GM19372 (cell line): ENCODE data around the gene SLC1A3.
"Not testable (repeated sequence)": the region's sequence is repeated elsewhere in the genome, so short reads cannot be mapped to it uniquely, and the experiment has no call there.

Source experiments
- ATAC-seq: cut with Tn5 transposase; IDR thresholded peaks from one replicate; pipeline ENCODE4 v1.9.1; 2021; ENCODE audit warnings: mild to moderate bottlenecking, low read depth, moderate library complexity; ENCODE audit not compliant: unreplicated experiment

SLC1A3 gene

DNA sequence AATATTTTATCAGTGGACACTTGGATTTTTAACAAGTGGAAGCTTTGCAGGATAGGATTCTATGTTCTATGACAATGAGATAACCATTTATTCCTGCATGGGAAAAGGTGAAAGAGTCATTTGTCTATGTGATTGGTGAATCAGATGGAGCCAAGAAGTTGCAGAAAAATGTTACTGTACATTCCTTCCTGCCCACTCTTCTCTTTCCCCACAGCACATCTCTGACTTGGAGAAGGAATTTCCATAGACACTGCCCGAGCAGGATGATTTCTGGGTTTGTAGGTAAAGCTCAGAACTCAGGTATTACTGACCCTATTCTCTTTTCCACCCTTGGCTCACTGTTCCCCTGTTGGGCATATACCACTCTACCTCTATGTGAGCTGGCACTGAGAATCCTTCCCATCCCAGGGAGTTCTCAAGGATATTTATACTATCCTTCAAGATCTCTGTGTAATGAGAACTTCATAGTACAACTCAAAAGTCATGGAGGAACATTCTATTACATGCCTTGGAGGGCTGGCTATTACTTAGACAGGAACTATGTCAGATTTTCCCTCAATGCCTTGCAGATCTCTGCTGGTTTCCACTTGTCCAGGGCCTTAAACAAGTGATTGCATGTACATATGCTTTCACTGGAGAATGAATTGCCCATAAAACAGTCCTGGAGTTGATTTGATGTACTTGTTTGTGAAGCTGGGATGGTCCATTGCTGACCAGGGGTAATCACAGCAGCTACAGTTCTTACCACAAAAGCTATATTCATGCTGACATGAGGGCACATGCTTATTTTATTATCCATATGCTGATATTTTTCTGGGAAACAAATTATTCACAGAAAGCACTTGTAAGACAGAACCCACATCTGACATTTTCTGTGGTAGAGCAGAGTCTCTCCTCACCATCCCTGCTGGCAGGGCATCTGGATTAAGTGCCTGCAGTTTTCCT, 24.1 kb downstream of the SLC1A3 start:
- no peak for ATAC-seq

DNA sequence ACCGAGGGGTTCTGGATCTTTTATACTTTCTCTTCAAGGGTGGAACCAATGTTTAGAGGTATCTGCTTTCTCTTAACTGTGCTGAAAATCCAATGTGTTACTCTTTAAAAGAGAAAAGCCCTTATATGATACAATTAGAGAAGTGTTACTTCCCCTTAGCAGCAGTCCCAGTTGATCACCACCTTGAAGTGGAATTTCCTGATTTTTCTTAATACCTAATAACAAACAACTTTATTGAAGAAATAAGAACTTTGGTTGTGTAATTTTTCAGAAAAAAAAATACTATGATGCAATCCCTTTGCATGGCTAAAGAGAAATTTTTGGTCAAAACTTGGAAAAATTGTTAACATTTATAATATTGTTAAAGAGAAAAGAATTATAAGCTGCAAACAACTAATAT, 24.7 kb downstream of the SLC1A3 start:
- ATAC-seq, result no peak

DNA sequence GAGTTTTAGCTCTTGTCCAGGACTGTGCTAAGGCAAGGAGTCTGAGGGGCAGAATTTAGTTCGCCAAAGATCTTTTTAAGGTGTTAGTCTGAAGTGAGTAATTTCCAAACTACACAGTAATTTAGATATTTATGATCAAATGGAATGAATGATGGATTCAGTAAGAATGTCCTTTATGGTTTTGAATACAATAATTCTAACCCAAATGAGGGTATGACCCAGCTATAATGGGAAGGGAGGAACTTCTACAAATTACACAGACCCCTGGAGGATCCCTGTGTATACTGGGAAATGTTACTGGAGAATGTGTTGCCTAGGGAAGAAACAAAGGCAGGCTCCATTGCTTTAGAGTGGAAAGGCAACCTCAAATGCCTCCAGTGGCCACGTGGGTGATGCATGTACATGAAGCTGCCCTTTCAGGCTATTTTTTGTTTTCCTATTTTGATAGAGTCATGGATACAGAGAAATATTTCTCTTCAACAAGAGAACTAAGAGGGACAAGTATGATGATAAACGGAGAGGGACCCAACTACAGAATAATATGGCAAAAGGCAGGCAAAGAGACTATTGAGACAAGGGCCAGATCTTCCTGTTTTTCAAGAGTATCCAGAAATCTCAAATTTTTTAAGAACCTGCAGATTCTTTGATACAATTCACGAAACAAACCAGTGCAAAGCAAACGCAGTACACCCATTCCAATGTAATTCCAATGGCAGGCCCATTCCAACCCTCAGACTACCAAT, 25.4 kb downstream of the SLC1A3 start:
- ATAC-seq, result no peak

DNA sequence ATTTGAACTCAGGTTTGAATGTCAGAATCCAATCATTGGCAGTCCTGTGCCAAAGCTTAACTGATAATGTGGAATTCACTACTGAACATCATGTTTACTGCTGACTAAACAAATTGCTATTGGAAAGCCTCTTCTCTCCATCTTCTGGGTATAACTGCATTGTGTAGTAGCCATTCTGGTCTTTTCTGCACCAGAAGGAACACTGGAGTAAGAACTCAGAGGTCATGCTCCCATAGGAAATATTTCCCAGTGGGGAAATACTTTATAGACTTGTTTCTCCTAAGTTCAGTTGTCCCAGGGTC, 25.9 kb downstream of the SLC1A3 start:
- no peak for ATAC-seq

DNA sequence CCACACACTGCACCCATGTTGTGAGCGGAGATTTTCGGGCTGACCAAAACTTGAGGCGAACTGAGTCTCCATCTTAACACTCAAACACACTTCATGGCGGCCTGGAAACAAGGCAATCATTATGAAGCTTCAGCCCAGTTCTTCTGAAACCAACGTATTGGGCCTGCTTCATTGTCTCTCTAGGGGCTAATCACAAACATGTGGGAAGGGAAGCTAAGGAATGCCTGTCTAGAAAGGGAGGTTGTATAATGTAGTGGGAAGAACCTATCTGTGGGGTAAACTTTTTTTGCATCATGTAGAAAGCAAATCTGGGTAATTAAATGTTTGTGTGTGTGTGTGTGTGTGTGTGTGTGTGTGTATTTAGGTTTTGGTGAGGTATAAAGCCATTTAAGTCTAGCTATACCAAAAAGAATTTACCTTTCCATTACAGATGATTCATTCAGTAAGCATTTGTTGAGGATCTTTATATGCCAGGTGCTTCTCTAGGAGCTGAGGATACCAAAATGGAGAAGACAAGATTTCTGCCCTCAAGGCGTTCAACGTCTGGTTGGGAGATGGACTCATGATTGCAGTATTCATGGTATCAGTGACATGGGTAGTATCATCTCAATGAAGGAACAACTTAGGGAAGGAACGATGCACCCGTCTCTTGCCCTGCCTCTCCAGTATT, 29.4 kb downstream of the SLC1A3 start:
- no peak for ATAC-seq

DNA sequence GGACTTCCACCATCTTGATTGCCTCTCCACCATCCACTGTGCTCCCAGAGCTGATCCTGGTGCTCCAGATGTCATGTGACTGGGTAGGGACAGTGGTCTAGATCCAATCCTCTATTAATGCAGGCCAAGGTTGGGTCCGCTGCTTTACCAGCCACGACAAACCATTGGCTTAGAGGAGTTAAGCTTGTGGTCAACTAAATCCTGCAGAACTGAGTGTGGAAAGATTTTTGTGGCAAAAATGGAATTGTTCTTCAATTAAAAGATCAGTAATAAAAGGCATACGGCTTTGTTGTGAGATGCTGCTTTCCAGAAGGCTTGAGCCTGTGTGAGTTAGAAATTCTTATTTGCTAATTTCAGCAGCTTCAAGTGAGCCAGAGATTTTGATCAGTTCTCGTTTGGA, 30.7 kb downstream of the SLC1A3 start:
- ATAC-seq, result no peak

DNA sequence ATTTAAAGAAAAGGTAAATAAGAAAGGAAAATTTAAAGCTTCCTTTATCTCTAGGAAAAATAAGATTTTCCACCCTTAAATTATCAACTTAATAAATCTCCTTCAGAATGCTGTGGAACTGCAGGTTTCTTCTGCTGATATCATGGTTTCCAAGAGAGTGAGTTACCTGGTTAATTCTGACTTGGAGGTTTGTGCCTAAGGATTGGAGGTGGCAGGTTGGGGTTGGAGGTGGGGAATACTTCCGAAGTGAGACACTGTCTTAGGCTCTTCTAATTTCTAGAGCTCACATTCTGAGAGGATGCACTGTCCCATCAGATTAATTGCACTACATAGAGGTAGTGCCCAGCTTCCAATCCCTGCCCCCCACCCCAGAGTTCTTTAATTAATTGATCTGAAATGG, 31.1 kb downstream of the SLC1A3 start:
- ATAC-seq, result no peak

DNA sequence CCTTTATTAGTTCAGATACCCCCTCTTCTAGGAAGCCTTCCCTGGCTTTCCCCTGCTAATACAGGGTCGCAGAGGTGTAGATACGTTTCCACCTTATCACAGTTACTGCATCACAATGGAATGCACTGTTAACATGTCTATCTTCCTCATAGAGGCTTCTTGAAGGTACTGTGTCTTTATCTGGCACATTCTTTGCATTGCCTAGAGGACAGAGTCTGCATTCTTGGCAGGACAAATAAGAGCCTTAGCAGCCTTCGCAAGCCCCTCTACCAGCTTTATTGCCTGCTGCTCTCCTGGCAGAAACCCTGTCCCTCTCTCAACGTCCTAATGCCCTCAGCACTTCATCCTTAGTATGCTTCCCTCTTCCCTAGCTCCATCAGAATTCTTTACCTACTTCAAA, 31.6 kb downstream of the SLC1A3 start:
- no peak for ATAC-seq

DNA sequence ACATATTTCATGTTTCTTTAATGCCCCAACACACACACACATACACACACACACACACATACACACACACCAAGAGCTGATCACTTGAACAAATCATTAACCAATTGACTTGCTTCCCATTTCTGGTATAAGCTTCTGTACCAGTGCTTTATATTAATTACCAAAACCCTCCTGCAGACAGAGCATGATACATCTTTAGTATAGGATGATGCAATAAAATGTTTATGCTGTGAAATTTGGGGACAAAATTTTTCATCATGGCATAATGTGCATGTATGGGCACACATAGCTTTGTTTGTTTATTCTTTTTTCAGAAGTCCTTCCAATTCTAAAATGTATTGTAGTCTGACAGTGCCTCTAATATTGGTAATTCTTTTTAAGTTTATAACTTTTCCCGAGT, 34.5 kb downstream of the SLC1A3 start:
- no peak for ATAC-seq

DNA sequence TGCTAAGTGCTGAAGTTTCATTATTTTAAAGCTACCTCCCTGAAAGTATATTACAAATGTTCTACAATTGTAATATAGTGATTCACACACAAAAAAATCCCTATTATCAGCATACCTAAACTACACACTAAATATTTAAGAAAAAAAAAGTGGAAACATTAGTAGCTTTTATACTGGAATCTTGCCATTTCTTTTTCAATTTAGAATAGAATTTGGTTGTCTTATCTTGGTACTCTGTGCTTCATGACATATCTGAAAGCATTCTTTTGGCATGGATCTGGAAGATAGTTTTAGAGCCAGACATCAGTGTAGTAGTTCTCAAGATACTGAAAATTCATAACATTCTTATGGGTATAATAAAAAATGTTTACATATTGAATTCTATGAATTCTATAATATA, 35.0 kb downstream of the SLC1A3 start:
- no peak for ATAC-seq

DNA sequence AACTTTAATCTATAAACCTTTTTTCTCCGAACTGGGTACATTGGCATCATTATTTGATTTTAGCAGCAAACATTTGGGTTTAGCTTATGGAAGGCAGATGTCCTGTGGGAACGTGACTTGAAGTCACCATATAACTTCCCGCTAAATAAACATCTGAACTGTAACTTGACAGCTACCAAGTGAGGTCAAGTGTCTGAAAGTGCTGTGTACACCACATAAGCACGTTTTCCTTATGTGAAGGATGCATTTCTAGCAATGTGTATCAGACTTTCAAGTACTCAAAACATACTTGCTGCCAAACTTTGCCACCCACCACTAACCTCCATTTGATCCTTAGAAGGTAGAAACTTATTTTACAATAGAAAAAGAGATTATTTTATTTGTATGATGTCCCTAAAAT, 35.7 kb downstream of the SLC1A3 start:
- no peak for ATAC-seq

DNA sequence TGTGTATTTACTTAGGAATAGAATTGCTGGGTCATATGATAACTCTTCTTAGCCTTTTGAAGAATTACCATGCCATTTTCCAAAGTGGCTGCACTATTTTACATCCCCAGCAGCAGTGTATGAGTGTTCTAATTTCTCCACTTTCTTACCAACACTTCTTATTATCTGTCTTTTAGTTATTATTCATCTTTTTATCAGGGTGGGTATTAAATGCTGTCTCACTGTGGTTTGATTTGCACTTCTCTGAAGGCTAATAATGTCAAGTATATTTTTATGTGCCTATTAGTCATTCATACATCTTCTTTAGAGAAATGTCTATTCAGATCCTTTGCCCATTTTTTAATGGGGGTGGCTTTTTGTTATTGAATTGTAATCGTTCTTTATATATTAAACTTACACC, 36.8 kb downstream of the SLC1A3 start:
- ATAC-seq, result no peak

DNA sequence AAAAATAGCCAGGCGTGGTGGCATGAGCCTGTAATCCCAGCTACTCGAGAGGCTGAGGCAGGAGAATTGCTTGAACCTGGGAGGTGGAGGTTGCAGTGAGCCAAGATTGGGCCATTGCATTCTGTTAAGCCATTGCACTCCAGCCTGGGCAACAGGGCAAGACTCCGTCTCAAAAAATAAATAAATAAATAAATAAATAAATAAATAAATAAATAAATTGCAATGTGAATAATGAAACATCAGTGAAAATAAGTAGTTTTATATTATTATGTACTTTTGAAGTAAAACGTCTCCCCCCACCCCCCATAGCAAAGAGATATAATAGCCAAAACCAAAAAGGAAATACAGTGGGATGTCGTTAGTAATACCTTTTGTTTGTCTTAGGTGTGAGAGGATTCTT, 37.4 kb downstream of the SLC1A3 start:
- not testable (repeated sequence) for ATAC-seq

DNA sequence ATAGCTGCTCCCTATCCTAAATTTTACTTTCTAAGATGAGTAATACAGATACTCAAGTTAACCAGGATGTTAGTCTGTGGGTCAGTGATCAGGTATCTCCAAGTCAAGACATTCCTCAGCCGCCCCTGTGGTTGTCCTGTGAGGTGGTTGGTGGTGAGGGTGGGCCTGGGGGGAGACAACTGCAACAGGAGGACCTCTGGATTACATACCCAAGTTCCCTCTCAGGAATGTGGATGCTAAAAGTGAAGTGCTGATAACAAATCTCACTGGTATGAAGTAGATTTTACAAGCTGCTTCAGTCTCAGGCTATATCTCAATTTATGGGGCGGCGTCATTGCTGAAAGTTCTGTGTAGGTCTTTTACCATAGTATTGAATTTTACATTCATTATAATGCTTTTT, 38.3 kb downstream of the SLC1A3 start:
- ATAC-seq, result no peak

DNA sequence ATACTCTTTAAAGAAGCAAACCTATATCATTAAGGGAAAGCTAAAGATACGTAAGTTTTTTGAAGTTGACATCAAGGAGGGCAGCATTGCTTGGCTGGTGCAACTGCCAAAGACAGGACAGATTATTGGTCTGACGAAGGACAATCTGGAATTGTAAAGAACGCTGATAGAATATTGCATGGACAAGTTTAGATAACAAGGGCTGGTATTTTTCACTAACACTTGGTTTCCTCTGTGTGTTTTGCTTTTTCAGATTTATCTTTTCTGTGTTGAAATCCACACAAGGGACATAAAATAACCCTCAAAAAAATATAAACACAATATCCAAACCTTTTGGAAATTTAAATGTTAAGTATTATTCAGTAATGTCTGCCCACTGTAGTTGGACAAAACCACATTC, 39.7 kb downstream of the SLC1A3 start:
- ATAC-seq, result no peak

DNA sequence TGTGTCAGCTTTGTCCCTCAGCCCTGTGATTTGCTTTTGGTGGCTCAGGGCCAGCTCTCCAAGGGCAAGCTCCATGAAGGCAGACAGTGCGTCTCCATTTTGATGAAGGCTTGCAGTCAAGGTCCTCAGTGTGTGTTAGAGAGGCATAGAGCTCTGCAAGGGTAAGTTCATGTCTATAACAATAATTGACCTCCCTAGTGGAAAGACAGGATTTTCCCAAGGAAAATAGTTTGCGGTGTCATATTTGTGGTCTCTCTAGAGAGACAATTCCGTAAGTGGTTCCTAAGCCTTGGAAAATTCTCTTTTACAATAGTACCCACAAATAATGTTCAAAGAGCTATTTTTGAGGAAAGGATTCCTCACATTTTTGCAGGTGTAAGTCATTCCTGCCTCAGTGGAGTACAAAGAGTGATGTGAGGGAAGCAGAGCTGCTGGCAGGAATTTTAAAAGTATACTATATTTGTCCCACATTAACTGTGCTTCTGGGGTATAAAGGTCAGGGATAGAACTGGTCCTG, 40.2 kb downstream of the SLC1A3 start:
- no peak for ATAC-seq

DNA sequence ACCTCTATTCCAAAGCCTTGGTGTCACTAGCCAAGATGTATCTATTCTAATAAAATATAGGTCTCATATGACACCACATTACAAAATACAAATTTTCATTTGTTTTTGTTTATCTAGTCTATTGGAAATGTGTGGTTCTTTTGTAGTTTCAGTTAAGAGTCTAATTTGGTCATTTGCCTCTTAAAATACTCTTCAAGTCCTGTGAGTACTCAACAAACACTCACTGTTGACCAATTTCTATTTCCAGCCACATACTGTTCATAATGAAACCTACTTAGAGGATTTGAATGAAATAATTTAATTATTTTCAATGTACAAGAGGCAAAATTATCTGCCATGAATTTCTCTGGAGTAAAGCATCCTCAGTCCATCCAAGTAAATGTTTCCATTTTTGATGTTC, 40.6 kb downstream of the SLC1A3 start:
- no peak for ATAC-seq

DNA sequence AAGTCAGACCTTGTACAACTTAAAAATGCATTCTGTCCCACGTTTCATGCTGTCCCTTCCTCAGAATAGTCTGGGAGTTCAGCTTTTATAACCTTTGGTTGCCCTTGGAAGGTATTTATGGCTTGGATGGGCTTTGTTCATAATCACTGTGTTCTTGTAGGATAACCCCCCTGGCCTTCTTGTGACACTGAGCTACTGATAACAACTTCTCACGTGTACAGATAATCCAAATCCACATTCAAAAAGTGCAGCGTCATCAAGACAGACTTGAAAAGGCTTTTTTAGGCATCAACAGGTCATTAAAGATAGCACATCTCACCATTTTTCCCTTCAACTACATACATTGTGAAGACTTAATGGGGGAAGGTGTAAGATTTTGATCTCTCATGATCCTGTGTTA, 42.0 kb downstream of the SLC1A3 start:
- ATAC-seq, result no peak

DNA sequence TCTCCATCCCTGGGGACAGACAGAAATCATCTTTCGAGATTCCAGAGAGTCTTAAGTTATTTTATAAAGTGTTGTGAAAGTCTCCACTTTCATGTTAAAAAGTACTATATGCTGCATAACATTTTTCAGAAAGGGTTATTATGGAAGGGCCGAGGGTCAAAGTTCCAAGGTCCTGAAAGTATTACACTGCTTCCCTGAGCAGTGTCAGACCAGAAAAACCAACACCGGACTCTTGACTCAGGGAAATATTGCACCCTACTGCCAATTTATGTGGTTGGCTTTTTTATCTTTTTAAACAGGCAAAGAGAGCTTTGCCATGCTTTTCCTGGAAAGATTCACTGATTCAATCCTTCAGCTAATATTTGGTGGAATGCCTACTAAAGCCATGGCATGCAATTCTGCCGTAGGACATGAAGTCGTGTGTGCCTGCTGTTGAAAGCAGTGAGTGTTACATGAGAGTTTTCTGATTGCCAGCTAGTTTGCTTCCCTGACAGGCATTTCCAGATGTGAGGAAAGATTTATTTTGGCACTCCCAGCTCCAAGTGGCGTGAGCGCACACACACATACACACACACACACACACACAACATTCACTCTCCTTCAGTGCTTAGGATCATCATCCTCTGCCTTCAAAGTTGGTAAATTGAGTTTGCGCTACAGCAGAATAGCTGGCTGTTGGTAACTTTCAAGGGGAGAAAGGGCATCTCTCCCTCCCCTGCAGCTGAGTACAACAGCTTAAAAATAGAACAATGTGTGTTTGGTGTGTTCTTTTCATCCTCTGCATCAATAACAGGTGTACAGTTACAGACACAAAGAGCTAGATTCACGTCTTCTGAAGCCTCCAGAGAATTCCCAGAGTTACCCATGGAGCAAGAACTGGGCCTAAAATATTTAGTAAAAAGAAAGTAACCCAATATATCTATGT, 45.6 kb downstream of the SLC1A3 start:
- ATAC-seq, result no peak

DNA sequence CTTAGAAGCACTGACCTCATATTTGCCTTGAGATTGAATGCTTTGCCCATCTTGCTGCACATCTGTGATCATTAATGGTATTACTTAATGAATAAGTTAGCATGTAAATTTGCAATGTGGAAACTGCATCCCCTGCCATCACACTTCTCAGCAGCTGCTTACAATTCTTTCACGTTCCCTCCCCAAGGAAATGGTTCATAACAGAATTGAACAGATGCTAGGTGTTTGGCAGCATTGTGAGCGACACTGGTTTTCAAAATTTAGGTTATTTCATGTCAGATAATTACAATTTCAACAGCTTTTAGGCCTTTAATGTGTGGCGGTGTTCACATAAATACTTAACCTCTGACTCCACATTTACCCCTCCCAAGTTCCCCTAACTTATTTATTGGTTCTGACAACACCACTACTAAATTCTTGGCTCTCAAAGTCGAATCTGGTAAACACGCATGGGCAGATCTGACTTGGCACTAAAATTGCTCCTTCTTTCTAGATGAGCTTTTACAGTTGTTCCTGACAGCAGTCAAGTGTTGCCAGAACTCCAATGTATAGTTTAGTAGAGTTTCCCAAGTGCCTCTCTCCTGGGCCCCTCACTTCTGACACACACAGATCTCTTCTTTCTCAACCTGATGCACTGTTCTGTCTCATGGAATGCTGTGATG, 46.8 kb downstream of the SLC1A3 start:
- ATAC-seq, result no peak
